GM19099 (cell line): Measurements from ENCODE around the gene KIFC1.

Source experiments
- POLR2A ChIP-seq: IDR thresholded peaks from 3 replicates; pipeline ENCODE4 v1.6.1; 2011; ENCODE audit warnings: low read depth; ENCODE audit not compliant: insufficient read length; ENCODE audit errors: extremely low read depth

Gene KIFC1

DNA sequence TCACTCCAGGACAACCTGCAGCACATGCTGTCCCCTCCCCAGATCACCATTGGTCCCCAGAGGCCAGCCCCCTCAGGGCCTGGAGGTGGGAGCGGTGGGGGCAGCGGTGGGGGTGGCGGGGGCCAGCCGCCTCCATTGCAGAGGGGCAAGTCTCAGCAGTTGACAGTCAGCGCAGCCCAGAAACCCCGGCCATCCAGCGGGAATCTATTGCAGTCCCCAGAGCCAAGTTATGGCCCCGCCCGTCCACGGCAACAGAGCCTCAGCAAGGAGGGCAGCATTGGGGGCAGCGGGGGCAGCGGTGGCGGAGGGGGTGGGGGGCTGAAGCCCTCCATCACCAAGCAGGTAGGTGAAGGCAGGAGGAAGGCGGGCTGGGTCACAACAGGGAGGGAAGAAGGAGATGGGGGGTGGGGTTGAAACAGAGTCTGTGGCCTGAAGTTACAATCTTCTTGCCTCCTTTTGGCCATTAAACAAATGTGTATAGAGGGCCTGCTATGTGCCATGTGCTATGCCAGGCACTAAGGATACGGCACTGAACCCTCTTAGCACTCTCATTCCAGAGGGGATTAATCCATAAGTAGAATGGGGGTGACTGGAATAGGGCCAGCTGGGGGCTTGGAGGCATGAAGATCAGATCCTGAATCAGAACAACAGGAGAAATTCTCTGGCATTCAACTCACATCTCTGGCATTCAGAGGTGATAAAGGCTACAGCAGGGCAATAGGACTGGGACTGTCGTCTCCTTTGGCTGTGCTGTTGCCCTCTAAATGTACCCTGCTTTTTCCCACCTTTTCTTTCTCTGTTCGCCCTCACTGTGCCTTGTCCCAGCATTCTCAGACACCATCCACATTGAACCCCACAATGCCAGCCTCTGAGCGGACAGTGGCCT lies 52.2 kb downstream of the KIFC1 start:
- no peak for TF ChIP-seq POLR2A

DNA sequence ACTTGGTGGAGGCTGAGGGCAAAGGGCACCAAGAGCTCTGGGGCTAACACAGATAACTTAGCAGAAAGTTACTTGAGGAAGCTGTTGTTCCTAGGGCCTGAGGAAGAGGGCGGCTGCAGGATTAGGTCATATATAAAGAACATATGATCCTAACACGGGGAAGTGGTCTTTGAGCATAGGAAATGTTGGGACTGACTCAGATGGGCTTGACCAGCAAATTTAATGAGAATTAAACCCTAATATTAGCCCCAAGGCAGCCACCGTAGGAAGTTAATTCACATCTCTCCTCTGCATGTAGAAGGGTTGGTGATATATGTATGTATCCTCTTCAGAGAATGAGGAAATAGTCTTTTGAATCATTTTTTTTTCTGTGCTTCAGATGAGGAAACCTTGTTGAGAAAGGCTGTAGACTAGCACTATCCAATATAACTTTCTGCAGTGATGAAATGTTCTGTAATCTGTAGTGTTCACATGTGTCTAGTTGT lies 53.5 kb downstream of the KIFC1 start:
- no peak for TF ChIP-seq POLR2A

DNA sequence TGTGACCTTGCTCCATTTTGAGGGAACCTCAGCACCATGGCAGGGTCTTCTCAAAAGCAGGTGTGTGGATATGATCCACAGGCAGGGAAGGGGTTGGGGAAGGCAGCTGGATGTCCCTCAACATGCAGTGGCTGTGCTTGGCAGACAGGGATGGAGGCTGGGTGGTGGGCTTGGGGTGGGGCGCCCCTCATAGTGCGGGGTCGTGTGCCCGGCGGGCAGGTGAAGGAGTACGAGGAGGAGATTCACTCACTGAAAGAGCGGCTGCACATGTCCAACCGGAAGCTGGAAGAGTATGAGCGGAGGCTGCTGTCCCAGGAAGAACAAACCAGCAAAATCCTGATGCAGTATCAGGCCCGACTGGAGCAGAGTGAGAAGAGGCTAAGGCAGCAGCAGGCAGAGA lies 54.7 kb downstream of the KIFC1 start:
- no peak for TF ChIP-seq POLR2A

DNA sequence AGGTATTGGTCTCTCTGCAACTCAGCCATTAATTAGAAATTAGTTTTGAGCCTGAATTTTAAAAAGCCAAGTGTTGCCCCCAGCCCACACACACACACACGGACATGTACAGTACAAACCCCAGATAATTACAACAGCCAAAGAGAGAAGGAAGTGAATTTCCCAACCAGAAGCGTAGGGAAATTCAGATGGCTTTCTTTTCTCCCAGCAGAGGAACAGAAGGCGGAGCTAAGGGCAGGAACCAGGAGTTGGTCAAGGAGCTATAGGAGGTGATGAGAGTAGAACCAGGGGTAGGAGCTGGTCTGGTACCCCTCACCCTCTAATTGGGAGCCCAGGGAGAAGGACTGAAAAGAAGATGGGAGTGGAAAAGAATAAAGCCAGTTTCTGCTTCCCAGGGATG lies 58.8 kb downstream of the KIFC1 start:
- TF ChIP-seq POLR2A = no peak

DNA sequence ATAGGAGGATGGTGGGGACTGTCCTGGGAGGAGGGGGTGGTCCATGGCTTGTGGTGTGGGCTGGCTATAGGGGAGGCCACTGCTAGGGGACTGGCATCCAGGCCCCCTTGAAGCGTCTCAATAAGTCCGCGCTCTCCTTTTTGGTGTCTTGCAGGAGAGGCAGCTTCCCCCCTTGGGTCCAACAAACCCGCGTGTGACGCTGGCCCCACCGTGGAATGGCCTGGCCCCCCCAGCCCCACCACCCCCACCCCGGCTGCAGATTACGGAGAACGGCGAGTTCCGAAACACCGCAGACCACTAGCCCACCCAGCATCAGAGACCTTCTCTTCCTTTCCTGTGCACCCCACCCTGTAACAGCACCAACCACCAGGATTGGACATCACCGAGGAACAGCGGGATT lies 60.0 kb downstream of the KIFC1 start:
- TF ChIP-seq POLR2A = no peak

DNA sequence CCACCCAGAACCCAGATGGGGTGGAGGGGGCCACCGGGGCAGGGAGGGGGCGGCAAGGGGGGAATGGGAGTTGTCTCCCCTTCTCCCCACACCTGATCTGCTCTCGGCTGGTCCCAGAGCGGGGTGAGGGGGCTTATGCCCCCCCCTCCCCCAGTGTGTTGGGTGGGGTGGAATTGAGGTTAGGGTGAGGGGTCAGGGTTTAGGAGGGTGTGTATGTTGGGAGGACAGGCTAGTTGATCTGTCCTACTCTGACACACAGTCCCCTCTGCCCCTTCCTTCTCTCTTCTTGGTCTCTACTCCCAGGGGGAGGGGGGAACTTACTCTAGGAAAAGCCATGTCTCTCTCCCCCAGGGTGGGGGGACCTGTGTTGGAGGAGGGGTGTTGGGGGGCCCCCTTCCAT lies 60.9 kb downstream of the KIFC1 start:
- no peak for TF ChIP-seq POLR2A

DNA sequence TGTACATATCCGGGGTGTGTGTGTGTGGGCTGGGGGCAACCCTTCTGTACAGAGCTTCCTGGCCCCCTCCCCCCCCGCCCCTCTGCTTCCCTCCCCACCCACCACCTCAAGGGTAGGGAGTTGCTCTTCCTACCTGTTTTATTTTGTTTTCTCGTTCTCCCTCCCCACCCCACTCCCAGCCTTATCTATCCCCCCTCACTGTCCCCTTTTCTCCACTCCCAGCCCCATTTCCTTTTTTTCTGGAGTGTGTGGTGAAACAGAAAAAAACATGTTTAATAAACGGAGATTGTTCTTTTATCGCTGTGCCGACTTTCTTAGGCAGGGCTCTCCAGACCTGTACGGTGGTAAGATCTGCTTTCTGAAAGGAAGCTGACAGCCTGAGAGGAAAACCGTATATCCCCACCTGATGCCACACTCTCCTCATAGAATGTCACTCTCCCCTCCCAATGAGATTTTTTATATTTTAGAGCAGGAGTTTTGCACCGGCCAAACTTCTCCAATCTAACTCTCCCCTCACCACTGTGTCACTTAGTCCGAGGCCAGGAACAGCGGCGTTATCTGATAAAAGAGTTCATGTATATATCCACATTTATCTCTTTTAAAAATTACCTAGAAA lies 61.9 kb downstream of the KIFC1 start:
- no peak for TF ChIP-seq POLR2A

DNA sequence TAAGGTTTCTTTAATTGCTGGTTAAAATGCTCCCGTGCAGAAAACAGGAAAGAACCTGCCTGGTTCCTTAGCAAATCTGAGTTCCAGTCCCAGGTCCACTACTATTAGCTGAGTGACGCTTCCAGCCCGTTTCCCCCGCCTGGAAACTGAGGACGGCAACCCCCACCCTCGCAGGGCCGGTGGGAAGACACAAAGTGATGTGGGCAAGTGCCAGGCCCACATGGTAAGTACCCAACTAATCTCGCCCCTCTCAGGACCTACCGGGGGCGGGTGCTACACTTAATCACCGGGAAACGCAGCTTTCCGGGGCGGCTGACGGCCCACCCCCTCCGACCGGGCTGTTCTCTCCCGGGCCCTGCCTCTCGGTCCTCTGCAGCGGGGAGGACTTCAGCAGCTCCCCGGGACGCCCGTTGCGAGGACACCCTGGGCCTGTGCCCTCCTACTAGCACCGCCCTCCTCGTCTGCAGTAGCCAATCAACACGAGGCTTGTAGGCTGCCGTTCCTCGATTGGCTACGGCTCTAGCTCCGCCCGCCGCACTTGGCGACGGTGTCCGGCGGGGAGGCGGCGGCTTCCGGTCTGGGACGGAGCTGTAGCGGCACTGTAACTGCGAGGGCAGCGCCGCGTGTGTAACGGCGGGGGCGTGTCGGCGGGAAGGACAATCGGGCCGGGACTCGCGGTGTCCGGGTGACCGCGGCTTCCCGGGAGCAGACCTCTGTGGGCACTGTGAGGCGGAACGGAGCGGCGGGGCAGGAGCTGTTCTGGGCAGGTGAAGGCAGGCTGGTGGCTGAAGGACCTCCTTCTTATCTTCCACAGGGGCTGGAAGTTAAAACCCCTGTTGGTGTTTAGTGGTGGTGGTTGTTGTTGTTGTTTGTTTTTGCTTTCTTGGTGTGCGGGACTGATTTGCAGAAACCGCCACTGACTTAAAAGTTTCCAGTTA lies 62.7 kb downstream of the KIFC1 start, which contains the start of gene ZBTB9:
Gene ZBTB9 (plus strand): TSS at position 568 of the 938 bp plus-strand sequence. CDS start 525 bp downstream, outside the sequence.
- peak; percentile 88 for TF ChIP-seq POLR2A

DNA sequence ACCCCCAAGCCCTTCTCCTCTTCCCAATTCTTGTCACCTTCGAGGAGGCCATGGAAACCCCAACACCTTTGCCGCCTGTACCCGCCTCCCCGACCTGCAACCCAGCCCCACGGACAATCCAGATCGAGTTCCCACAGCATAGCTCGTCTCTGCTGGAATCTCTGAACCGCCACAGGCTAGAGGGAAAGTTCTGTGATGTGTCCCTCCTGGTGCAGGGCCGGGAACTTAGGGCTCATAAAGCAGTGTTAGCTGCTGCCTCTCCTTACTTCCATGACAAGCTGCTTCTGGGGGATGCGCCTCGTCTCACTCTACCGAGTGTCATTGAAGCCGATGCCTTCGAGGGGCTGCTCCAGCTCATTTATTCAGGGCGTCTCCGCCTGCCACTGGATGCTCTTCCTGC lies 63.4 kb downstream of the KIFC1 start:
- no peak for TF ChIP-seq POLR2A

DNA sequence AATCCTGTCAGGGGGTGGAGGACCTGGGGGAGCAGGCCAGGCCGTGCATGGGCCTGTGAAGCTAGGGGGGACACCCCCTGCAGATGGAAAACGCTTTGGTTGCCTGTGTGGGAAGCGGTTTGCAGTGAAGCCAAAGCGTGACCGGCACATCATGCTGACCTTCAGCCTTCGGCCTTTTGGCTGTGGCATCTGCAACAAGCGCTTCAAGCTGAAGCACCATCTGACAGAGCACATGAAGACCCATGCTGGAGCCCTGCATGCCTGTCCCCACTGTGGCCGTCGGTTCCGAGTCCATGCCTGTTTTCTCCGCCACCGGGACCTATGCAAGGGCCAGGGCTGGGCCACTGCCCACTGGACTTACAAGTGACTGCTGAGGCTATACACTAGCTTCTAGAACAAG lies 64.5 kb downstream of the KIFC1 start:
- TF ChIP-seq POLR2A = no peak

DNA sequence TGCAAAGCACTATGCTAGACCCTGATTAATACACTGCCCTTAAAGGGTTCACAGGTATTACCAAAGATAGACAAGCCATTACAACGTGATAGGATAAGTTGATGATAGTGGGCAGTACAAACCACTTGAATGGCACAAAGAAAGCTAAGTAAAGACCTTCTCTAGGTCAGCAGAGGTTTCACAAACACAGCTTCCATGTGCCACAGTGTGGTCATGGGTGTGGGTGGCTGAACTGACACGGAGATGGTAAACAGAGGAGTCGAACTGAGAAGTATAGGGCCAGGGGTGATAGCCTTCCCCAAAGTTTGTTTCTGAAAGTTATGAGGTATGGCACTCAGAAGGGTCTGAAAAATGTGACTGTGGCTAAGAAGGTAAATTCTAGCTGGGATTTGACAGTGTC lies 67.1 kb downstream of the KIFC1 start:
- no peak for TF ChIP-seq POLR2A

DNA sequence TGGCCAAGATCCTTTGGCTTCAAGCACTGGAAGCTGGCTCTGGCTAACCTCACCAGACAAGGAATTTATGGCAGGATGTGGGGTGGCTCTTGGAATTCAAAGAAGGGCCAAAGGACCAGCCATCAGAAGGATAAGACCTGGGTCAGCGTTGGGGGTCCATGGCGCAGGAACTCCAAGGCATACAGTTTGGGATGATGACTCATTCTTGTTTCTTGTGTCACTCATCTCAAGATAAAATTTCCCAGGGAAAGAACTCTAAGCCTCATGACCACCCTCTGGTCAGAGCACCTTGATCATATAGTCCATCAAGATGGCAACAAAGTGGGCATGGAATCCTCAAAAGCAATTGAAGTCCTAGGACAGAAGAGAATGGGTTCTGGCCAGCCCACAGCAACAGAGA lies 67.6 kb downstream of the KIFC1 start:
- TF ChIP-seq POLR2A = no peak
